Mammary epithelial cell (primary cell): ENCODE results near the gene FAM193A.

ENCODE experiments used
- CTCF ChIP-seq, 2 donors: IDR thresholded peaks in 1 of 2; conservative IDR thresholded peaks in 1 of 2; 2 replicates each; pipeline ENCODE4 v1.5.1; 2011 to 2012; ENCODE audit warnings: inconsistent platforms in 2 of 2, low read length in 2 of 2, mild to moderate bottlenecking in 2 of 2, control low read depth in 1 of 2, low read depth in 1 of 2; ENCODE audit not compliant: insufficient read depth in 1 of 2; ENCODE audit errors: extremely low read depth in 1 of 2
- EZH2 ChIP-seq: IDR thresholded peaks from 2 replicates; pipeline ENCODE4 v1.6.1; 2012; ENCODE audit warnings: low read length, inconsistent platforms, borderline replicate concordance

- TF ChIP-seq CTCF (conservative IDR thresholded peaks at IDR 0.05 in 1 of 2, IDR thresholded peaks at IDR 0.05 in 1 of 2; ENCODE audit: extremely low read depth in 1 of 2, insufficient read depth in 1 of 2, low read depth in 1 of 2, low read length in 2 of 2) (no peak), EZH2 (no peak)
These were observed 87.0 kb downstream of the FAM193A start for GRCh38 chr4:2623442-2623841.
